ENCODE measurements around the gene MTG1.

DNA sequence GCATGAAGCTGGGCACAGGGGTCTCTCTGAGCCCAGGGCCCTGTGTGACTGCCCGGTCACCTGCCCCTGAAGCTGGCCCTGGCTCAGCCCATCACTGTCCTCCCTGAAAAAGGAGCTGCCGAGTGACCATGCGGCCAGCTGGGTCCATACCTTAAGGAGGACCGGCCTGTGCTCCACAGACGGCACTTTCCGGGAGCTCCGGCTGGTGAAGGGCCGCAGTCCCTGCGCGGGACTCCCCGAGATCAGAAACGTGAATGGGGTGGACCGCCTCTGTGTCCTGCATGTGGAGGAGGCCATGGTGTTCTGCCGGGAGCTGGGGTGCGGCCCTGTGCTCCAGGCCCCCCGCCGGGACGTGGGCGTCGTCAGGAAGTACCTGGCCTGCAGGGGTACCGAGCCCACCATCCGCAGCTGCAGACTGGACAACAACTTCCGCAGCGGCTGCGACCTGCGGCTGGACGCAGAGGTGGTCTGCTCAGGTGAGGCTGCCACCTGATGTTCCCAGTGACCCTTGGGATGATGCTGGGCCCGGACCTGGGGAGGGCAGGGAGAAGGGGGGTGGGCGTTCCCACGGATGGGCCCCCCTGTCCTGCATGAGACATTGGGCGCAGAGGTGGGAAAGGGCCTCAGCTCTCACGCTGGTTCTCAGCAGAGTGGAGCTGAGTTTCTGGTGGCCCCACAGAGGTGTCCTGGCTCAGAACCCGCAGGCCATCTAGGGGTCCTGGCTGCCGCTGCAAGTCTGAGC is 63.3 kb downstream of the MTG1 start:
- TF ChIP-seq, protein P1, sequence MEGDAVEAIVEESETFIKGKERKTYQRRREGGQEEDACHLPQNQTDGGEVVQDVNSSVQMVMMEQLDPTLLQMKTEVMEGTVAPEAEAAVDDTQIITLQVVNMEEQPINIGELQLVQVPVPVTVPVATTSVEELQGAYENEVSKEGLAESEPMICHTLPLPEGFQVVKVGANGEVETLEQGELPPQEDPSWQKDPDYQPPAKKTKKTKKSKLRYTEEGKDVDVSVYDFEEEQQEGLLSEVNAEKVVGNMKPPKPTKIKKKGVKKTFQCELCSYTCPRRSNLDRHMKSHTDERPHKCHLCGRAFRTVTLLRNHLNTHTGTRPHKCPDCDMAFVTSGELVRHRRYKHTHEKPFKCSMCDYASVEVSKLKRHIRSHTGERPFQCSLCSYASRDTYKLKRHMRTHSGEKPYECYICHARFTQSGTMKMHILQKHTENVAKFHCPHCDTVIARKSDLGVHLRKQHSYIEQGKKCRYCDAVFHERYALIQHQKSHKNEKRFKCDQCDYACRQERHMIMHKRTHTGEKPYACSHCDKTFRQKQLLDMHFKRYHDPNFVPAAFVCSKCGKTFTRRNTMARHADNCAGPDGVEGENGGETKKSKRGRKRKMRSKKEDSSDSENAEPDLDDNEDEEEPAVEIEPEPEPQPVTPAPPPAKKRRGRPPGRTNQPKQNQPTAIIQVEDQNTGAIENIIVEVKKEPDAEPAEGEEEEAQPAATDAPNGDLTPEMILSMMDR (IDR thresholded peaks at IDR 0.05) = no peak
- no peak for TF ChIP-seq POLR2A (IDR thresholded peaks at IDR 0.05)
